HepG2 (cell line): ENCODE results near the gene HILPDA. TPM values are rescaled to one million over a fixed set of nuclear protein-coding genes. Genes with fewer than 3 reads are reported as not detected.

Experiments
- ATAC-seq: fragments of 200-7000 bp; cut with Tn5 transposase; 3 replicates; pipeline ENCODE4 v1.9.1; 2020; ENCODE audit warnings: mild to moderate bottlenecking, moderate library complexity
- BruUV-seq: library from RNA; stranded (reverse); fragments of 400-500 nt; replicated peaks from 2 replicates; lab custom pipeline; 2021; lab: Mats Ljungman, UMichigan
- CTCF ChIA-PET: fragments of 300-600 bp; formaldehyde crosslinking; extraction: SDS; loops from one replicate; lab custom pipeline; 2021; ENCODE audit warnings: low total read pairs, inconsistent platforms, low intra/inter-chr PET ratio; lab: Yijun Ruan, JAX
- POLR2A ChIA-PET: fragments of 350-600 bp; sonication (Branson Sonifier 250); formaldehyde crosslinking; loops from one replicate; lab custom pipeline; 2020; ENCODE audit warnings: antibody characterized with exemption, inconsistent platforms; lab: Yijun Ruan, JAX
- DNase-seq: peaks from one replicate; pipeline ENCODE4 v3.0.0-alpha.2; 2015; ENCODE audit warnings: low spot score
- FAIRE-seq: peaks from 3 replicates; lab custom pipeline; 2011; peaks lifted over from hg19 to GRCh38; lab: Jason Lieb, UNC
- H2AFZ ChIP-seq: one replicate; pipeline ENCODE4 v1.6.1; 2011; ENCODE audit warnings: low read length, inconsistent platforms
- H3K27ac ChIP-seq: fragments of 300-600 bp; 3 replicates; pipeline ENCODE4 v1.8.0; 2011; ENCODE audit warnings: mixed run types, mild to moderate bottlenecking, mixed read lengths, low read length, inconsistent platforms; ENCODE audit not compliant: insufficient read depth; ENCODE audit errors: extremely low read length
- H3K27me3 ChIP-seq, 2 experiments: fragments of 200-600 bp in 1 of 2; 2 replicates in 1 of 2; 3 replicates in 1 of 2; pipeline versions ENCODE4 v1.6.0 to v1.8.0; 2011; ENCODE audit warnings: low read length in 2 of 2, mild to moderate bottlenecking in 2 of 2, moderate library complexity in 2 of 2, inconsistent platforms in 1 of 2; ENCODE audit not compliant: insufficient read depth in 2 of 2, control insufficient read depth in 1 of 2
- H3K36me3 ChIP-seq, 2 experiments: fragments of 200-600 bp in 1 of 2; replicated peaks in 1 of 2; 2 replicates in 1 of 2; 3 replicates in 1 of 2; pipeline versions ENCODE4 v1.5.1 to v1.8.0; 2011; ENCODE audit warnings: low read length in 2 of 2, inconsistent platforms in 1 of 2; ENCODE audit not compliant: insufficient read depth in 2 of 2, control insufficient read depth in 1 of 2
- H3K4me1 ChIP-seq: 2 replicates; pipeline ENCODE4 v1.5.1; 2012; ENCODE audit warnings: low read length, inconsistent platforms; ENCODE audit not compliant: insufficient read depth
- H3K4me2 ChIP-seq: 2 replicates; pipeline ENCODE4 v1.6.0; 2011; ENCODE audit warnings: low read depth, low read length, inconsistent platforms
- H3K4me3 ChIP-seq, 3 experiments: fragments of 200-600 bp in 1 of 3; sonication (generic), shearing (Covaris generic) in 1 of 3; replicated peaks in 1 of 3; 2 replicates each; pipeline ENCODE4 v1.5.1; 2011 to 2016; ENCODE audit warnings: low read length in 3 of 3, inconsistent platforms in 2 of 3, low read depth in 2 of 3, mild to moderate bottlenecking in 2 of 3, control low read depth in 1 of 3, mixed read lengths in 1 of 3; ENCODE audit not compliant: insufficient read depth in 1 of 3
- H3K79me2 ChIP-seq: one replicate; pipeline ENCODE4 v1.6.1; 2011; ENCODE audit warnings: low read length, inconsistent platforms; ENCODE audit not compliant: insufficient read depth
- H3K9ac ChIP-seq: 2 replicates; pipeline ENCODE4 v1.6.0; 2011; ENCODE audit warnings: mild to moderate bottlenecking, low read depth, low read length, inconsistent platforms; ENCODE audit not compliant: insufficient read depth
- H3K9me3 ChIP-seq: 2 replicates; pipeline ENCODE4 v1.5.1; 2012; ENCODE audit warnings: mild to moderate bottlenecking, low read length
- H4K20me1 ChIP-seq: 2 replicates; pipeline ENCODE4 v1.6.0; 2011; ENCODE audit warnings: inconsistent platforms, mild to moderate bottlenecking, low read length, moderate library complexity; ENCODE audit not compliant: insufficient read depth
- ARHGAP35 ChIP-seq: sonication (generic); formaldehyde crosslinking; IDR thresholded peaks from 2 replicates; pipeline ENCODE4 v1.9.0; 2022; ENCODE audit warnings: mild to moderate bottlenecking, inconsistent platforms, moderate library complexity, missing genetic modification reagents, borderline replicate concordance
- MAF1 ChIP-seq: sonication (generic); formaldehyde crosslinking; IDR thresholded peaks from 2 replicates; pipeline ENCODE4 v1.5.0; 2020; ENCODE audit warnings: missing genetic modification reagents, borderline replicate concordance
- MEF2D ChIP-seq: sonication (generic); formaldehyde crosslinking; IDR thresholded peaks from 2 replicates; pipeline ENCODE4 v1.5.1; 2020; ENCODE audit warnings: mild to moderate bottlenecking, missing genetic modification reagents
- PHF21A ChIP-seq: sonication (generic); formaldehyde crosslinking; IDR thresholded peaks from 2 replicates; pipeline ENCODE4 v1.5.0; 2020; ENCODE audit warnings: mild to moderate bottlenecking, missing genetic modification reagents
- POLR2AphosphoS5 ChIP-seq: IDR thresholded peaks from 2 replicates; pipeline ENCODE4 v1.6.1; 2012; ENCODE audit warnings: low read depth, low read length
- ZNF232 ChIP-seq: sonication (generic); formaldehyde crosslinking; IDR thresholded peaks from 2 replicates; pipeline ENCODE4 v1.4.0; 2020; ENCODE audit warnings: missing genetic modification reagents, borderline replicate concordance
- ZNF615 ChIP-seq: sonication (generic); formaldehyde crosslinking; IDR thresholded peaks from 2 replicates; pipeline ENCODE4 v1.5.0; 2020; ENCODE audit warnings: mild to moderate bottlenecking, missing genetic modification reagents, borderline replicate concordance
- WGBS: methylation state at CpG from one replicate; pipeline ENCODE4 v1.1.6; 2017; ENCODE audit warnings: low lambda C conversion rate; 5-methylcytosine and 5-hydroxymethylcytosine counted together
- in situ Hi-C: cut with HindIII; loops from 2 replicates; pipeline ENCODE4 v1.10.0; 2017; ENCODE audit warnings: low pct_unique_long_range_greater_than_20kb; ENCODE audit not compliant: extremely low pct_ligation_motif_present
- intact Hi-C: fragments of 100-400 bp; cut with micrococcal nuclease; formaldehyde crosslinking; loops from one replicate; pipeline ENCODE4 v1.10.0; 2022; ENCODE audit not compliant: unreplicated experiment
- polyA plus RNA-seq, 8 experiments: library from polyadenylated mRNA; depleted of rRNA in 3 of 8; stranded (reverse) in 7 of 8; unstranded in 1 of 8; fragments of >200 nt; fragmentation: Illumina TruSeq in 4 of 8; extraction: Trizol in 4 of 8; gene quantifications; 2 replicates each; pipeline versions ENCODE4 v1.2.1 to v1.2.3, GENCODE V29; 2011 to 2016; ENCODE audit warnings: low read depth in 4 of 8, missing spikeins in 1 of 8, mixed read lengths in 1 of 8; ENCODE audit not compliant: insufficient read depth in 1 of 8
- total RNA-seq, 5 experiments: library from RNA; depleted of rRNA; stranded (reverse); fragments of >200 nt; fragmentation: Illumina TruSeq; extraction: Trizol; gene quantifications; 2 replicates each; pipeline ENCODE4 v1.2.3, GENCODE V29; 2016; ENCODE audit warnings: low read depth in 1 of 5
- TF ChIP-seq, protein P1 (sequence below): sonication (generic); formaldehyde crosslinking; IDR thresholded peaks from 2 replicates; pipeline ENCODE4 v1.8.1; 2023; ENCODE audit warnings: mild to moderate bottlenecking, missing genetic modification reagents

HILPDA gene
- total and polyA plus RNA-seq, 2 of the 13 experiments (the other 11 are each of a cell fraction or from before 2014, with no cell fraction given) = 11.1 to 44.0 TPM

DNA sequence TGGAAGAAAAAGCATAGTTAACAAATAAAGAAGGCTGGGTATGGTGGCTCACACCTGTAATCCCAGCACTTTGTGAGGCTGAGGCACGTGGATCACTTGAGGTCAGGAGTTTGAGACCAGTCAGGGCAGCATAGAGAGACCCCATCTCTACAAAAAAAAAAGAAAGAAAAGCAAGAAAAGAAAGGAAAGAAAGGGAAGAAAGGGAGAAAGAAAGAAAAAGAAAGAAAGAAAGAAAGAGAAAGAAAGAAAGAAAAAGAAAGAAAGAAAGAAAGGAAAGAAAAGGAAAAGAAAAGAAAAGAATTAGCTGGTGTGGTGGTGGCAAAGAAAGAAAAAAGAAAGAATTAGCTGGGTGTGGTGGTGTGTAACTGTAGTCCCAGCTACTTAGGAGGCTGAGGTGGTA is 3.1 kb upstream of the HILPDA start:
- no peak overlapping the region for H3K27ac ChIP-seq
- no peak overlapping the region for H3K9ac ChIP-seq
- no peaks in the 10 kb centered on the region for H3K36me3 ChIP-seq
- TF ChIP-seq MAF1 (CRISPR knock-in tag) (no peak), ZNF615 (CRISPR knock-in tag) (no peak), POLR2AphosphoS5 (no peak), MEF2D (CRISPR knock-in tag) (no peak), ZNF232 (CRISPR knock-in tag) (no peak), ARHGAP35 (CRISPR knock-in tag) (no peak), PHF21A (CRISPR knock-in tag) (no peak)
- TF ChIP-seq, protein P1, sequence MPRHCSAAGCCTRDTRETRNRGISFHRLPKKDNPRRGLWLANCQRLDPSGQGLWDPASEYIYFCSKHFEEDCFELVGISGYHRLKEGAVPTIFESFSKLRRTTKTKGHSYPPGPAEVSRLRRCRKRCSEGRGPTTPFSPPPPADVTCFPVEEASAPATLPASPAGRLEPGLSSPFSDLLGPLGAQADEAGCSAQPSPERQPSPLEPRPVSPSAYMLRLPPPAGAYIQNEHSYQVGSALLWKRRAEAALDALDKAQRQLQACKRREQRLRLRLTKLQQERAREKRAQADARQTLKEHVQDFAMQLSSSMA (CRISPR knock-in tag) = no peak
- no peak for DNase-seq
- no peaks in the 10 kb centered on the region for H3K9me3 ChIP-seq
- peaks cover 15% of the 10 kb centered on the region for H3K79me2 ChIP-seq
- 3% methylated on average over 1 of the region's 1 CpG for WGBS
- no peak overlapping the region for H3K4me3 ChIP-seq
- in situ Hi-C loops = no loop called here
- H3K4me1 ChIP-seq = peaks cover 51% of the 10 kb centered on the region
- no peak overlapping the region for H2AFZ ChIP-seq
- no peak for FAIRE-seq
- H3K4me2 ChIP-seq = no peak overlapping the region; the same call in 1 of the 2 replicates
- H3K27me3 ChIP-seq = peaks cover 0 to 6% of the 10 kb centered on the region in 2 experiments; a peak in 2 of 5 replicates
- H4K20me1 ChIP-seq = no peaks in the 10 kb centered on the region
- ATAC-seq = no peak
- CTCF ChIA-PET = no interaction called here
- POLR2A ChIA-PET = interaction anchor here (1.3 to 4.1 kb wide), 2 partner anchors 11 to 17 kb away, joined by 3 to 54 read pairs; no protein-coding TSS in a partner anchor
- BruUV-seq = no TSS peak
- intact Hi-C loops = no loop called here
